Measurements from ENCODE around the gene C9orf40. TPM values are rescaled to one million over a fixed set of nuclear protein-coding genes. Genes with fewer than 3 reads are reported as not detected.
A peak's percentile ranks its signal among the peaks of the same experiment; 100 is the strongest.

C9orf40 gene
- total RNA-seq, 2 experiments from 2014 or later, result 23.1 to 23.9 TPM

DNA sequence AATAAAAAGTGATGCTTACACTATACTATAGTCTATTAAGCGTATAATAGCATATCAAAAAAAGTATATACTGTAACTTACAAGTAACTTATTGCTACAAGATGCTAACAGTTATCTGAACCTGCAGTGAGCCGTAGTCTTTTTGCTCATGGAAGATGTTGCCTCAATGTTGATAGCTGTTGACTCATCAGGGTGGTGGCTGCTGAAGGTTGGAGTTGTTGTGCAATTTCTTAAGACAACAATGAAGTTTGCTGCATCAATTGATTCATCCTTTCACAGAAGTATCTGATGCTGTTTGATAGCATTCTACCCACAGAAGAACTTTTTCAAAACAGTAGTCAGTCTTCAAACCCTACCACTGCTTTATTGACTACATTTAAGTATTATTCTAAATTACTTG lies 7.8 kb upstream of the C9orf40 start:
- Mint-ChIP-seq H3K27me3 (ENCODE audit: low read depth) (no peaks in the 10 kb centered on the region), H3K9me3 (peaks cover 18% of the 10 kb centered on the region), H3K4me1 (ENCODE audit: low read depth) (no peaks in the 10 kb centered on the region), H3K36me3 (ENCODE audit: low read depth) (peaks cover 33% of the 10 kb centered on the region), H3K4me3 (no peak overlapping the region), H3K27ac (no peak overlapping the region)
- no peak for DNase-seq
- CTCF ChIA-PET, result no interaction called here
- intact Hi-C loops (cut with micrococcal nuclease), result no loop called here

- Mint-ChIP-seq H3K36me3 (ENCODE audit: low read depth) (peaks cover 28% of the 10 kb centered on the region), H3K27me3 (ENCODE audit: low read depth) (no peaks in the 10 kb centered on the region), H3K4me1 (ENCODE audit: low read depth) (peaks cover 9% of the 10 kb centered on the region), H3K9me3 (peaks cover 18% of the 10 kb centered on the region), H3K27ac (no peak overlapping the region), H3K4me3 (no peak overlapping the region)
- no peak for DNase-seq
- CTCF ChIA-PET, result interaction anchor here (0.9 kb wide), 1 partner anchor 68 kb away, joined by 4 read pairs; no protein-coding TSS in a partner anchor
- intact Hi-C loops (cut with micrococcal nuclease), result no loop called here
Observed at GRCh38 chr9:74958587-74958986, 5.9 kb upstream of the C9orf40 start.

GRCh38 chr9:74953235-74953751 lies 581 bp upstream of the C9orf40 start:
- Mint-ChIP-seq H3K27me3 (ENCODE audit: low read depth) (no peaks in the 10 kb centered on the region), H3K4me1 (ENCODE audit: low read depth) (peaks cover 26% of the 10 kb centered on the region)
- no peak for DNase-seq

GRCh38 chr9:74951725-74952151 lies 974 bp downstream of the C9orf40 start:
- Mint-ChIP-seq H3K36me3 (ENCODE audit: low read depth) (peaks cover 16% of the 10 kb centered on the region), H3K27me3 (ENCODE audit: low read depth) (no peaks in the 10 kb centered on the region), H3K4me1 (ENCODE audit: low read depth) (peaks cover 26% of the 10 kb centered on the region), H3K4me3 (peak overlapping the region; percentile 95), H3K27ac (peak overlapping the region; percentile 89), H3K9me3 (no peaks in the 10 kb centered on the region)
- DNase-seq, result peak; percentile 56
- intact Hi-C loops (cut with micrococcal nuclease), result loop anchor here (1.0 to 5.0 kb wide), 8 partner anchors 8 to 941 kb away; partner anchors contain the start of genes CARNMT1, PCSK5 and TRPM6
- CTCF ChIA-PET, result interaction anchor here (0.5 to 5.2 kb wide), 15 partner anchors 53 to 1582 kb away, joined by 3 to 42 read pairs (median 4); partner anchors contain the start of genes CARNMT1 and OSTF1

More at GRCh38 chr9:74953235-74953751, 581 bp upstream of the C9orf40 start:
- CTCF ChIA-PET, result interaction anchor here (0.7 to 5.2 kb wide), 7 partner anchors 55 to 179 kb away, joined by 3 to 42 read pairs (median 5); partner anchors contain the start of gene OSTF1
- Mint-ChIP-seq H3K27ac (peak overlapping the region; percentile 89), H3K36me3 (ENCODE audit: low read depth) (peaks cover 10% of the 10 kb centered on the region), H3K9me3 (no peaks in the 10 kb centered on the region), H3K4me3 (peak overlapping the region; percentile 89)
- intact Hi-C loops (cut with micrococcal nuclease), result loop anchor here (1.0 to 5.0 kb wide), 8 partner anchors 49 to 939 kb away; partner anchors contain the start of genes PCSK5 and TRPM6

- Mint-ChIP-seq H3K36me3 (ENCODE audit: low read depth) (peaks cover 18% of the 10 kb centered on the region), H3K9me3 (no peaks in the 10 kb centered on the region), H3K27me3 (ENCODE audit: low read depth) (no peaks in the 10 kb centered on the region), H3K4me3 (peak overlapping the region; percentile 95), H3K4me1 (ENCODE audit: low read depth) (peaks cover 26% of the 10 kb centered on the region), H3K27ac (peak overlapping the region; percentile 89)
- DNase-seq, result no peak
- CTCF ChIA-PET, result interaction anchor here (0.6 to 5.2 kb wide), 11 partner anchors 54 to 1740 kb away, joined by 3 to 42 read pairs (median 4); partner anchors contain the start of gene CARNMT1
- intact Hi-C loops (cut with micrococcal nuclease), result loop anchor here (5.0 kb wide), 3 partner anchors 196 to 941 kb away; partner anchors contain the start of gene PCSK5
Observed at GRCh38 chr9:74951107-74951720, 1.5 kb downstream of the C9orf40 start.

GRCh38 chr9:74949859-74950855 lies 2.6 kb downstream of the C9orf40 start:
- no peaks in the 10 kb centered on the region for H3K9me3 Mint-ChIP-seq
- H3K27ac Mint-ChIP-seq, result no peak overlapping the region
- intact Hi-C loops (cut with micrococcal nuclease), result loop anchor here (5.0 kb wide), 3 partner anchors 197 to 942 kb away; partner anchors contain the start of gene PCSK5
- H3K36me3 Mint-ChIP-seq (ENCODE audit: low read depth), result peaks cover 20% of the 10 kb centered on the region
- peak overlapping the region; percentile 14 for H3K4me3 Mint-ChIP-seq
- no peaks in the 10 kb centered on the region for H3K27me3 Mint-ChIP-seq (ENCODE audit: low read depth)
- no peak for DNase-seq
- CTCF ChIA-PET, result interaction anchor here (0.6 to 5.2 kb wide), 5 partner anchors 70 to 1739 kb away, joined by 3 to 42 read pairs (median 4); no protein-coding TSS in a partner anchor
- peaks cover 26% of the 10 kb centered on the region for H3K4me1 Mint-ChIP-seq (ENCODE audit: low read depth)

GRCh38 chr9:74948937-74949336 lies 3.8 kb downstream of the C9orf40 start:
- Mint-ChIP-seq H3K27me3 (ENCODE audit: low read depth) (no peaks in the 10 kb centered on the region), H3K36me3 (ENCODE audit: low read depth) (peaks cover 20% of the 10 kb centered on the region), H3K27ac (no peak overlapping the region)

GRCh38 chr9:74946686-74947085 lies 6.0 kb downstream of the C9orf40 start:
- intact Hi-C loops (cut with micrococcal nuclease), result no loop called here
- H3K36me3 Mint-ChIP-seq (ENCODE audit: low read depth), result peaks cover 21% of the 10 kb centered on the region
- CTCF ChIA-PET, result interaction anchor here (0.6 kb wide), 1 partner anchor 82 kb away, joined by 3 read pairs; the partner anchor contains the start of gene CARNMT1

More at GRCh38 chr9:74948937-74949336, 3.8 kb downstream of the C9orf40 start:
- DNase-seq, result no peak
- Mint-ChIP-seq H3K9me3 (no peaks in the 10 kb centered on the region), H3K4me1 (ENCODE audit: low read depth) (peaks cover 18% of the 10 kb centered on the region), H3K4me3 (no peak overlapping the region)
- CTCF ChIA-PET, result interaction anchor here (5.2 kb wide), 1 partner anchor 175 kb away, joined by 42 read pairs; no protein-coding TSS in a partner anchor
- intact Hi-C loops (cut with micrococcal nuclease), result no loop called here

DNA sequence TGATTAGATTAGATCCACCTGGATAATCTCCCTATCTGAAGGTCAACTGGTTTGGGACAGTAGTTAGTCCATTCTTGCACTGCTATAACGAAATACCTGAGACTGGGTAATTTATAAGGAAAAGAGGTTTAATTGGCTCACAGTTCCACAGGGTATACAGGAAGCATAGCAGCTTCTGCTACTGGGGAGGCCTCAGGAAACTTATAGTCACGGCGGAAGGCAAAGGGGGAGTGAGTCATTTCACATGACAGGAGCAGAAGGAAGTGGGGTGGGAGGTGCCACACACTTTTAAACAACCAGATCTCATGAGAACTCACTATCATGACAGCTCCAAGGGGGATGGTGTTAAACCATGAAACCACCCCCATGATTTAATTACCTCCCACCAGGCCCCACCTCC lies 9.9 kb downstream of the C9orf40 start:
- intact Hi-C loops (cut with micrococcal nuclease), result loop anchor here (1.0 kb wide), 1 partner anchor 10 kb away; the partner anchor contains the start of gene C9orf40
- peak overlapping the region; percentile 41 for H3K27ac Mint-ChIP-seq
- H3K4me3 Mint-ChIP-seq, result no peak overlapping the region
- H3K36me3 Mint-ChIP-seq (ENCODE audit: low read depth), result peaks cover 15% of the 10 kb centered on the region
- peak; percentile 64 for DNase-seq
- H3K27me3 Mint-ChIP-seq (ENCODE audit: low read depth), result no peaks in the 10 kb centered on the region
- peaks cover 9% of the 10 kb centered on the region for H3K4me1 Mint-ChIP-seq (ENCODE audit: low read depth)
- peaks cover 6% of the 10 kb centered on the region for H3K9me3 Mint-ChIP-seq
- CTCF ChIA-PET, result interaction anchor here (1.3 kb wide), 1 partner anchor 165 kb away, joined by 3 read pairs; no protein-coding TSS in a partner anchor

More at GRCh38 chr9:74946686-74947085, 6.0 kb downstream of the C9orf40 start:
- DNase-seq, result no peak
- Mint-ChIP-seq H3K27me3 (ENCODE audit: low read depth) (no peaks in the 10 kb centered on the region), H3K4me3 (no peak overlapping the region), H3K27ac (no peak overlapping the region), H3K9me3 (peaks cover 6% of the 10 kb centered on the region), H3K4me1 (ENCODE audit: low read depth) (peaks cover 22% of the 10 kb centered on the region)

DNA sequence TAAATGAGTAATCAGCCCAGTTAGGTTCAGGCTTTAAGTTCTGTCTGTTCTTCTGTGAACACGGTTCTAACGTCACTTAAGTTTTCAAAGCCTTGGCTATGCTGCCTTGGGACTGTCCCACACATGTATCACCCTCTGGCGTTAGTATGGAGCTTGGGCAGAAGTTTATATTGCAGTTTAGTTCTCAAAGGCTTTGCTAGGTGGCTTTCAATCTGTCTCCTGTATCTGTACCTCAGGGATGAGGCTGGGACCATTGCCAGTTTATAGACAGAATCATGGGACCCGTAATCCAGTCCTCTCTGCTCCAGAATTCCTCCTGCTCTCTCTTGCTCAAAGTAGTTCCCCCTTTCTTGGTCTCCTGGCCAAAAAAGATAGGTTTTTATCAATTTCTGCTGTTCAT lies 12.1 kb downstream of the C9orf40 start:
- no peak overlapping the region for H3K27ac Mint-ChIP-seq
- H3K36me3 Mint-ChIP-seq (ENCODE audit: low read depth), result peaks cover 9% of the 10 kb centered on the region
- H3K4me1 Mint-ChIP-seq (ENCODE audit: low read depth), result peaks cover 9% of the 10 kb centered on the region
- H3K9me3 Mint-ChIP-seq, result peaks cover 6% of the 10 kb centered on the region
- DNase-seq, result no peak
- CTCF ChIA-PET, result interaction anchor here (0.6 kb wide), 1 partner anchor 92 kb away, joined by 3 read pairs; no protein-coding TSS in a partner anchor
- no peak overlapping the region for H3K4me3 Mint-ChIP-seq
- intact Hi-C loops (cut with micrococcal nuclease), result no loop called here
- no peaks in the 10 kb centered on the region for H3K27me3 Mint-ChIP-seq (ENCODE audit: low read depth)

DNA sequence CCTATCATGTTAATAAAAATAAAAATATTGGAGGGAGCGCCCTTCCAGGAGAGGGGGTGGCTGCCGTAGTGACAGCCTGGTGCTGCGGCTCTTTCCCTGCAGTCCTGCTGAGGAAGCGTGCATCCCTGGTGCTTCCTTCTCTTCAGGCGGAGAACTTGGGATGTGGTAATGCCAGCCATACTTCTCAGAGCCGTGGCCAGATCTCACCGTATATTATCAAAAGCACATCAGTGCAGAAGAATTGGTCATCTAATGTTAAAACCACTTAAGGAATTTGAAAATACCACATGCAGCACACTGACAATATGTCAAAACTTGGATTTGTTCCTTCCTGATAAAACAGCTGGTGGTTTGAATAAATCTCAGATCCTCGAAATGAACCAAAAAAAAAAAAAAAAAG lies 17.7 kb downstream of the C9orf40 start:
- Mint-ChIP-seq H3K27ac (no peak overlapping the region), H3K9me3 (peaks cover 8% of the 10 kb centered on the region), H3K4me3 (no peak overlapping the region), H3K27me3 (ENCODE audit: low read depth) (peaks cover 3% of the 10 kb centered on the region), H3K36me3 (ENCODE audit: low read depth) (no peaks in the 10 kb centered on the region), H3K4me1 (ENCODE audit: low read depth) (no peaks in the 10 kb centered on the region)
- CTCF ChIA-PET, result no interaction called here
- no peak for DNase-seq
- intact Hi-C loops (cut with micrococcal nuclease), result no loop called here

Data from activated naive CD4-positive, alpha-beta T cell treated with anti-CD3 and anti-CD28 coated beads for 36 hours (primary cell).